ENCODE measurements around the gene UPF1. TPM values are rescaled to one million over a fixed set of nuclear protein-coding genes. Genes with fewer than 3 reads are reported as not detected.

The UPF1 gene
- total RNA-seq, 1 experiment from 2014 or later: 96.6 TPM

DNA sequence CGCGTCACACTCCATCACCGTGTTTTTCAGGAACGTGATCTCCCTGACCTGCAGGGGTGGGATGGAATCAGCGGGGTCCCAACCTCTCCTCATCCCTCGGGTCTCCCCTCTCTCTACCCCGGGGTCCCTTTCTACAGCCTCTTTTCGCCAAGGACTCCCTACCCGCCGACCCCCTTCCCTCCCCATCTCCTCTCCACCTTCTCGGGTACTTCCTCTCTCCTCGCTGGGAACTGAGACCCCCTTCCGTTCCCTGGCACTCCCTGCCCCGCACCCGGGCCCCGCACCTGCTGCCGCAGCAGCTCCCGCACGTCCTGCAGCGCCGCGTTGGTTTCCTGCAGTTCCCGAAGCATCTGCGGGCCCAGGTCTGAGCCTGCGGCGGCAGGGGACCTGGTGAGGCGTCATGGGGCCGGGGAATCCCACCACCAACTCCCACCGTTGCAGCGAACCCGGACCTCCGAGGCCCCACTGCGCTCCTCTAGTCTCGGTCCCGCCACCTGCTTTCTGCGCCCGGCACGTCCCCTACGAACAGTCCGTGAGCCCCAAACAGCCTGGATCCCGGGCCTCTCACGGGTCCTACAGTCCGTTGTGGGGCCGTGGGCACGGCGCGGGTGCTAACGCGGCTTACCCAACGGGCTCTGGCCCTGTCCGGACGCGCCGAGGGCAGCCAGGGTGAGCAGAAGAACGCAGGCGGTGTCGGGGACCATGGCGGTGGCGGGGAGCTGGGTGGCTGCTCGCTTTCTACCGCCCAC lies 41.0 kb upstream of the UPF1 start, which contains the start of gene COMP:
COMP (minus strand) TSS at position 740 of the 749 bp plus-strand sequence; CDS start at position 704, 36 bp downstream.
- peak within 1 kb of the TSS; percentile 25 for H3K4me3 ChIP-seq (ENCODE audit: low read depth, low read length)
- H3K9me3 Mint-ChIP-seq (ENCODE audit: unreplicated experiment): no peaks in the 10 kb centered on the region
- BruUV-seq (replicated peaks): no TSS peak
- H3K9me3 ChIP-seq: no peaks in the 10 kb centered on the region
- H3K4me1 ChIP-seq: peaks cover 9% of the 10 kb centered on the region; the same call in 1 of the 2 replicates
- peaks cover 21% of the 10 kb centered on the region for H3K27me3 Mint-ChIP-seq (ENCODE audit: insufficient read depth, unreplicated experiment)
- H3K27ac Mint-ChIP-seq (ENCODE audit: unreplicated experiment): no peak within 1 kb of the TSS
- TF ChIP-seq CTCF (IDR thresholded peaks at IDR 0.05; ENCODE audit: insufficient read depth in 1 of 2, low read depth in 1 of 2, low read length in 1 of 2, severe bottlenecking in 1 of 2, unreplicated experiment in 1 of 2): no peak
- intact Hi-C loops (cut with micrococcal nuclease; ENCODE audit: unreplicated experiment): no loop called here
- H3K27me3 ChIP-seq (replicated peaks; ENCODE audit: control insufficient read depth, insufficient read depth, low read length): peaks cover 2% of the 10 kb centered on the region
- DNase-seq: no peak
- CTCF ChIA-PET: no interaction called here
- POLR2A ChIA-PET: no interaction called here
- peak within 1 kb of the TSS; percentile 73 for H3K4me3 Mint-ChIP-seq (ENCODE audit: unreplicated experiment)
- H3K36me3 Mint-ChIP-seq (ENCODE audit: insufficient read depth, unreplicated experiment): no peaks in the 10 kb centered on the region
- H3K36me3 ChIP-seq (ENCODE audit: control insufficient read depth, insufficient read depth, low read length): no peaks in the 10 kb centered on the region
- H3K4me1 Mint-ChIP-seq (ENCODE audit: low read depth, unreplicated experiment): peaks cover 15% of the 10 kb centered on the region

DNA sequence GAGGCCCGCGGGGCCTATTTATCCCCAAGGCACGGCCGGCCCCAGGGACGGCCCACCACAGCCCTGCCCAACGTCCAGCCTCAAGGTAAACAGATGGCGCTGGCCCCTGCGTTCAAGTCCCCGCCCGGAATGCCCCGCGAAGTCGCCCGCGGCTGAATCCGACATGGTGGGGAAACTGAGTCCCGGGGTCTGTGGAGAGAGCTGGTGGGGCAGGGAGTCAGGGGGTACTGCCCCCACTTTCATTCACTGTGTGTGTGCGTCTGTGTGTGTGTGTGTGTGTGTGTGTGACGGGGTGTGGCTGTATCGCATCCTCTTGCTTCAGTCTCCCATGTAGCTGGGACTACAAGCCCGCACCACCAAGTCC lies 40.5 kb upstream of the UPF1 start:
- Mint-ChIP-seq H3K27ac (ENCODE audit: unreplicated experiment) (no peak overlapping the region), H3K4me3 (ENCODE audit: unreplicated experiment) (peak overlapping the region; percentile 73), H3K4me1 (ENCODE audit: low read depth, unreplicated experiment) (peaks cover 15% of the 10 kb centered on the region), H3K9me3 (ENCODE audit: unreplicated experiment) (no peaks in the 10 kb centered on the region), H3K27me3 (ENCODE audit: insufficient read depth, unreplicated experiment) (peaks cover 21% of the 10 kb centered on the region), H3K36me3 (ENCODE audit: insufficient read depth, unreplicated experiment) (no peaks in the 10 kb centered on the region)
- Histone ChIP-seq H3K36me3 (ENCODE audit: control insufficient read depth, insufficient read depth, low read length) (no peaks in the 10 kb centered on the region), H3K4me1 (peaks cover 9% of the 10 kb centered on the region; the same call in 1 of the 2 replicates), H3K4me3 (ENCODE audit: low read depth, low read length) (no peak overlapping the region), H3K9me3 (no peaks in the 10 kb centered on the region), H3K27me3 (replicated peaks; ENCODE audit: control insufficient read depth, insufficient read depth, low read length) (peaks cover 2% of the 10 kb centered on the region)
- intact Hi-C loops (cut with micrococcal nuclease; ENCODE audit: unreplicated experiment): no loop called here
- no peak for TF ChIP-seq CTCF (IDR thresholded peaks at IDR 0.05; ENCODE audit: insufficient read depth in 1 of 2, low read depth in 1 of 2, low read length in 1 of 2, severe bottlenecking in 1 of 2, unreplicated experiment in 1 of 2)
- DNase-seq: peak in 1 of 2 experiments; percentile 32
- ChIA-PET CTCF (no interaction called here), POLR2A (no interaction called here)
- no TSS peak for BruUV-seq (replicated peaks)

DNA sequence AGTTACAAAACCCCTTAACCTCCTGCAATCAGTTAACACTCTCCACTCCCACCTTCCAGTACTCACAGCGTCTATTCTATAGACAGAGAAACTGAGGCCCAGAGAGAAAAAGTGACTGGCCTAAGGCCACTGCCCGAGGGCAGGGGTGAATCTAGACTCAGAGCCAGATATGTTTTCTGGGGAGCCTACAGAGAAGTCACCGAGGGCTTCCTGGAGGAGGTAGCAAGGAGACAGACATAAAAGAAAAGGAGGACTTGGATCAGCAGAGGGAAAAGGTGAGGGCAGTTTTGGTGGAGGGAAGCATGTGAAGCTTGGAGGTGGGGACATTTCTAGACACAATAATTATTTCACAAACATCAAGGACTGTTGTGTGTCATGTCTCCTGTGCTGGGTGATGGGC lies 39.1 kb upstream of the UPF1 start:
- H3K27ac Mint-ChIP-seq (ENCODE audit: unreplicated experiment): no peak overlapping the region
- POLR2A ChIA-PET: no interaction called here

More for the DNA sequence above, 39.1 kb upstream of the UPF1 start:
- no peak for TF ChIP-seq CTCF (IDR thresholded peaks at IDR 0.05; ENCODE audit: insufficient read depth in 1 of 2, low read depth in 1 of 2, low read length in 1 of 2, severe bottlenecking in 1 of 2, unreplicated experiment in 1 of 2)
- no peak overlapping the region for H3K4me3 ChIP-seq (ENCODE audit: low read depth, low read length)
- no TSS peak for BruUV-seq (replicated peaks)
- H3K9me3 ChIP-seq: no peaks in the 10 kb centered on the region
- peaks cover 15% of the 10 kb centered on the region for H3K4me1 Mint-ChIP-seq (ENCODE audit: low read depth, unreplicated experiment)
- H3K4me1 ChIP-seq: peaks cover 9% of the 10 kb centered on the region; the same call in 1 of the 2 replicates
- peaks cover 2% of the 10 kb centered on the region for H3K27me3 ChIP-seq (replicated peaks; ENCODE audit: control insufficient read depth, insufficient read depth, low read length)
- no peak for DNase-seq
- H3K36me3 Mint-ChIP-seq (ENCODE audit: insufficient read depth, unreplicated experiment): no peaks in the 10 kb centered on the region
- intact Hi-C loops (cut with micrococcal nuclease; ENCODE audit: unreplicated experiment): no loop called here
- H3K9me3 Mint-ChIP-seq (ENCODE audit: unreplicated experiment): no peaks in the 10 kb centered on the region
- H3K27me3 Mint-ChIP-seq (ENCODE audit: insufficient read depth, unreplicated experiment): peaks cover 16% of the 10 kb centered on the region
- CTCF ChIA-PET: no interaction called here
- no peak overlapping the region for H3K4me3 Mint-ChIP-seq (ENCODE audit: unreplicated experiment)
- no peaks in the 10 kb centered on the region for H3K36me3 ChIP-seq (ENCODE audit: control insufficient read depth, insufficient read depth, low read length)

All from Caco-2 (cell line).